ENCODE measurements around the gene SCG5. TPM values are rescaled to one million over a fixed set of nuclear protein-coding genes. Genes with fewer than 3 reads are reported as not detected.

SCG5 gene
- total and polyA plus RNA-seq, 4 donors = 2.9 to 13.4 (median 10.1) TPM

GRCh38 chr15:32690941-32691688, 49.6 kb downstream of the SCG5 start:
- Histone ChIP-seq H3K9ac (ENCODE audit: low read depth in 1 of 2, low read length in 2 of 2) (no peak overlapping the region), H3K27ac (ENCODE audit: low read depth in 1 of 2, low read length in 2 of 2) (no peak overlapping the region), H3K27me3 (ENCODE audit: control insufficient read depth in 4 of 4, insufficient read depth in 4 of 4, low read length in 3 of 4) (no peaks in the 10 kb centered on the region), H3K36me3 (ENCODE audit: control insufficient read depth in 4 of 4, insufficient read depth in 3 of 4, low read depth in 1 of 4, low read length in 3 of 4) (peaks cover 0 to 4% (median 2%) of the 10 kb centered on the region in 4 donors), H3K4me3 (ENCODE audit: low read depth in 1 of 3, low read length in 3 of 3) (no peak overlapping the region), H3K4me1 (ENCODE audit: control insufficient read depth in 4 of 4, insufficient read depth in 4 of 4, low read length in 3 of 4) (peaks cover 2 to 20% (median 3%) of the 10 kb centered on the region in 4 donors), H3K9me3 (ENCODE audit: control insufficient read depth in 4 of 4, low read length in 3 of 4) (no peaks in the 10 kb centered on the region)
- WGBS = 86% methylated on average over 8 of the region's 8 CpGs
- no peak for DNase-seq (ENCODE audit: low spot score)
- TF ChIP-seq HNF4G (IDR thresholded peaks at IDR 0.05) (no peak), FOXA2 (IDR thresholded peaks at IDR 0.05) (no peak), RAD21 (IDR thresholded peaks at IDR 0.05) (no peak), REST (IDR thresholded peaks at IDR 0.05) (no peak), TAF1 (conservative IDR thresholded peaks at IDR 0.05) (no peak), YY1 (IDR thresholded peaks at IDR 0.05) (no peak), EGR1 (IDR thresholded peaks at IDR 0.05; ENCODE audit: low read depth in 2 of 2) (no peak), NR2F2 (IDR thresholded peaks at IDR 0.05) (no peak), CTCF (IDR thresholded peaks at IDR 0.05; ENCODE audit: low read depth, low read length, missing input control) (no peak), MAX (IDR thresholded peaks at IDR 0.05) (no peak), HNF4A (conservative IDR thresholded peaks at IDR 0.05) (no peak), RXRA (IDR thresholded peaks at IDR 0.05) (no peak), ATF3 (IDR thresholded peaks at IDR 0.05) (no peak)

GRCh38 chr15:32691689-32692038, 50.2 kb downstream of the SCG5 start:
- Histone ChIP-seq H3K27ac (ENCODE audit: low read depth in 1 of 2, low read length in 2 of 2) (no peak overlapping the region), H3K4me1 (ENCODE audit: control insufficient read depth in 4 of 4, insufficient read depth in 4 of 4, low read length in 3 of 4) (peaks cover 2 to 16% (median 3%) of the 10 kb centered on the region in 4 donors), H3K9ac (ENCODE audit: low read depth in 1 of 2, low read length in 2 of 2) (no peak overlapping the region), H3K36me3 (ENCODE audit: control insufficient read depth in 4 of 4, insufficient read depth in 3 of 4, low read depth in 1 of 4, low read length in 3 of 4) (peaks cover 0 to under 1% (median under 1%) of the 10 kb centered on the region in 4 donors), H3K4me3 (ENCODE audit: low read depth in 1 of 3, low read length in 3 of 3) (no peak overlapping the region), H3K9me3 (ENCODE audit: control insufficient read depth in 4 of 4, low read length in 3 of 4) (no peaks in the 10 kb centered on the region), H3K27me3 (ENCODE audit: control insufficient read depth in 4 of 4, insufficient read depth in 4 of 4, low read length in 3 of 4) (no peaks in the 10 kb centered on the region)
- DNase-seq (ENCODE audit: low spot score) = no peak
- WGBS = 94% methylated on average over 10 of the region's 10 CpGs
- TF ChIP-seq HNF4G (IDR thresholded peaks at IDR 0.05) (no peak), EGR1 (IDR thresholded peaks at IDR 0.05; ENCODE audit: low read depth in 2 of 2) (no peak), HNF4A (conservative IDR thresholded peaks at IDR 0.05) (no peak), FOXA1 (IDR thresholded peaks at IDR 0.05) (no peak), GABPA (IDR thresholded peaks at IDR 0.05 in 1 of 2, conservative IDR thresholded peaks at IDR 0.05 in 1 of 2) (no peak), TAF1 (conservative IDR thresholded peaks at IDR 0.05) (no peak), YY1 (IDR thresholded peaks at IDR 0.05) (no peak), FOXA2 (IDR thresholded peaks at IDR 0.05) (no peak), NR2F2 (IDR thresholded peaks at IDR 0.05) (no peak), SP1 (IDR thresholded peaks at IDR 0.05) (no peak), ATF3 (IDR thresholded peaks at IDR 0.05) (no peak), JUND (IDR thresholded peaks at IDR 0.05) (no peak), REST (IDR thresholded peaks at IDR 0.05) (no peak), MAX (IDR thresholded peaks at IDR 0.05) (no peak), CTCF (IDR thresholded peaks at IDR 0.05; ENCODE audit: low read depth, low read length, missing input control) (no peak), RAD21 (IDR thresholded peaks at IDR 0.05) (no peak)

Measured in liver (tissue), 9 donors.